DOHH2 (cell line): Measurements from ENCODE around the gene MKX.

ENCODE experiments used
- EZH2phosphoT487 ChIP-seq: fragments of 200-600 bp; sonication (generic); IDR thresholded peaks from 2 replicates; pipeline ENCODE4 v1.6.1; 2017; ENCODE audit warnings: borderline replicate concordance, mild to moderate bottlenecking, antibody characterized with exemption, low read length, moderate library complexity, mixed read lengths
- TF ChIP-seq, protein P1 (sequence below): fragments of 200-600 bp; sonication (generic); IDR thresholded peaks from one replicate; pipeline ENCODE4 v1.5.1; 2014; ENCODE audit warnings: antibody characterized with exemption, mild to moderate bottlenecking, low read depth, low read length; ENCODE audit not compliant: poor library complexity, severe bottlenecking

DNA sequence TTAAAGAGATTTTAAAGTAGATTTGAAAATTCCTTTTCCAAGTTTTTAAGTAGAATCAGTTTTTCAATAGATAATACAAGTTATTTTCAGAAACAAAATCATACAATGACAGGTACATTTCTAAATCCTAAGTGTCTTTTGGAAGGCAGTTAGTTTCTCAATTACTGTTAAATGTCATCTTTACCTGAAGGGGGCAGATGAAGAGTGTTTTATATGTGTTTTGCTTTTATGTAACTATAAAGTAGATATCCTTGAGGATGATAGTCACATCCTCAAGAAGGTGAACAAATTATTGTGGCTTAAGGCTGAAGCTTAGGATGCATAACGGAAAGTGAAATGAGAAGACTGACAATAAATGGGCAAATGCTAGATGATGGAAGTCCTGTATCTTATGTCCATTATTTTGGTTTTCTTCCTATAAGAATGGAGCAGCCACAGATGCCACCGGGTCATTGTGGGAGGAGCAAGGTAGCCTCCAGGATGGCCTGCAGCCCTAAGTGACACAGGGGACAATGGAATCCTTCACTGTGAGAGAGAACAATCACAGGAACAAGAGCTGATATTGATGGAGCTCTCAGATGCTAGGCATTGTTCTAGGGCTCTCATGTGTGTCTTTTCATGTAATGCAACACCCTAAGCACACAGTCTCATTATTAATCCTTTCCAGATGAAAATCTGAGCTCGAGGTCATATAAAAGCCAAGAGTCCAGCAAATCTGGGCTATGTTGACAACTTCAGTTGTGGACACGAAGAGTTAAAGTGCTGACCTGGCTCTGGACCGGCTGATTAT is 14.1 kb upstream of the MKX start:
- TF ChIP-seq, protein P1, sequence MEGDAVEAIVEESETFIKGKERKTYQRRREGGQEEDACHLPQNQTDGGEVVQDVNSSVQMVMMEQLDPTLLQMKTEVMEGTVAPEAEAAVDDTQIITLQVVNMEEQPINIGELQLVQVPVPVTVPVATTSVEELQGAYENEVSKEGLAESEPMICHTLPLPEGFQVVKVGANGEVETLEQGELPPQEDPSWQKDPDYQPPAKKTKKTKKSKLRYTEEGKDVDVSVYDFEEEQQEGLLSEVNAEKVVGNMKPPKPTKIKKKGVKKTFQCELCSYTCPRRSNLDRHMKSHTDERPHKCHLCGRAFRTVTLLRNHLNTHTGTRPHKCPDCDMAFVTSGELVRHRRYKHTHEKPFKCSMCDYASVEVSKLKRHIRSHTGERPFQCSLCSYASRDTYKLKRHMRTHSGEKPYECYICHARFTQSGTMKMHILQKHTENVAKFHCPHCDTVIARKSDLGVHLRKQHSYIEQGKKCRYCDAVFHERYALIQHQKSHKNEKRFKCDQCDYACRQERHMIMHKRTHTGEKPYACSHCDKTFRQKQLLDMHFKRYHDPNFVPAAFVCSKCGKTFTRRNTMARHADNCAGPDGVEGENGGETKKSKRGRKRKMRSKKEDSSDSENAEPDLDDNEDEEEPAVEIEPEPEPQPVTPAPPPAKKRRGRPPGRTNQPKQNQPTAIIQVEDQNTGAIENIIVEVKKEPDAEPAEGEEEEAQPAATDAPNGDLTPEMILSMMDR = peak; percentile 23
- TF ChIP-seq EZH2phosphoT487 = no peak
